Measurements from ENCODE around the gene EXOC2. TPM values are rescaled to one million over a fixed set of nuclear protein-coding genes. Genes with fewer than 3 reads are reported as not detected.

EXOC2 gene
- total RNA-seq, 5 donors from 2014 or later (not counting 1 experiment from before 2014, with no cell fraction given): 30.7 to 40.6 (median 39.3) TPM

DNA sequence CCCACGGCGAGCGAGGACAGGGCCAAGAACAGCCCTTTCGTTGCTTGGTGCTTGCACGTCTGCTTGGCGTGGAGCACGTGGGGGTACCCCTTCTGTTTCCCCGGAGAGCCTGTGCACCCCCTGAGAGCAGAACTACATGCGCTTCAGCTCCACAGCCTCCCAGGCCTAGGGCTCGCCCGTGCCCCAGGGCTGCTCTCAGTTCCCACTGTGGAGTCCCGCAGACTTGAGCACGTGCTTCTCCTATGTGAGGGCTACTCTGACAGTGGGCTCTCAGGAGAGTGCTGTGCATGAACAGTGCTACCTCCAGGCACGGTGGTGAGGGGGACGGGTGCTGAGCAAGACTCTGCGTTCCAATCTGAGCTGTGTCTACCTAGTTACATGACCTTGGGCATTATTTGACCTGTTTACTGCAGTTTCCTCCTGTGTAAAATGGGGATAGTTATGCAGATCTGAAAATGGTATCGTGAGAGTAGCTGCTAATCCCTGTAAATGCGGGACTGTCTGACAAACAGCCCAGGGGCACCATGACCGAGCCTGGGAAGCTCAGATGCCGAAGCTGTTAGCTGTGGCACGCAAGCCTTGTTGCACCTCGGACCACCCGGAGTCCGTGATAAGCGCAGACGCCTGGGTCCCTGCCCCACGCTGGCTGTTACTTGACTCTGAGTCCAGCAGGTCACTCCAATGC is 219.0 kb downstream of the EXOC2 start:
- CTCF ChIA-PET: no interaction called here
- Mint-ChIP-seq H3K9me3 (no peaks in the 10 kb centered on the region), H3K4me3 (peak overlapping the region in 2 of 3 donors; percentile 61 to 74), H3K36me3 (no peaks in the 10 kb centered on the region), H3K4me1 (peaks cover 42 to 58% (median 47%) of the 10 kb centered on the region in 3 donors), H3K27me3 (no peaks in the 10 kb centered on the region), H3K27ac (peak overlapping the region; percentile 61 to 82)
- peak overlapping the region in 1 of 2 donors; percentile 27 for H3K4me3 ChIP-seq (ENCODE audit: control insufficient read depth in 1 of 2, extremely low read depth in 1 of 2, low read length in 1 of 2)
- ATAC-seq (replicated peaks in 1 of 4) (no peak), DNase-seq (no peak)
- WGBS (ENCODE audit: insufficient coverage): 97% methylated on average over 27 of the region's 27 CpGs
- no peak overlapping the region for H3K27ac ChIP-seq (ENCODE audit: low read length)
- H3K27me3 ChIP-seq (replicated peaks in 1 of 2; ENCODE audit: control insufficient read depth in 2 of 2, extremely low read depth in 1 of 2, insufficient read depth in 2 of 2, low read length in 1 of 2): no peaks in the 10 kb centered on the region
- no peaks in the 10 kb centered on the region for H3K9me3 ChIP-seq
- POLR2A ChIA-PET: no interaction called here
- peaks cover 25 to 26% of the 10 kb centered on the region in 2 experiments for H3K4me1 ChIP-seq (ENCODE audit: control insufficient read depth in 1 of 2, extremely low read depth in 1 of 2, insufficient read depth in 2 of 2, low read length in 2 of 2)
- H3K36me3 ChIP-seq (ENCODE audit: control insufficient read depth in 2 of 2, extremely low read depth in 1 of 2, insufficient read depth in 1 of 2, low read length in 1 of 2): no peaks in the 10 kb centered on the region

DNA sequence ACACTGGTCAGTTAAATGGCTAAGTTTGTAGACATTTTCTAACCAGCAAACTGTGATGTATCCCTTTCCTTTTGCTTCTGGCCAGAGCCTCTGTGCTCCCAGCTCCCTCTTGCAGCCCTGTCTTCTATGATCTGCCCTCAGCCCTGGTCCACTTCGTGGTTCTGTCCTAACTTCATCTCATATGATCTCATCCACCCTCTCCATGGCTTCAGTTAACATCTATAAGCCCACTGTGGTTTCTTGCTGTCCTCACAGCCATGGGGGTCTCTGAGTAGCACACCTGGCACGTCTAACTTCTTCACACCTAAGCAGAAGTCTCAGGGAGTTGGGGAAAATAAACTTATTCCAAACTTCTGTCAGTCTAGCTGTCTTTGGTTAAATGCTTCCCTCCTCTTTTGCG is 219.6 kb downstream of the EXOC2 start:
- no peaks in the 10 kb centered on the region for H3K9me3 ChIP-seq
- peak overlapping the region in 1 of 2 donors; percentile 31 for H3K27ac Mint-ChIP-seq
- H3K36me3 Mint-ChIP-seq: no peaks in the 10 kb centered on the region
- H3K27ac ChIP-seq (ENCODE audit: low read length): no peak overlapping the region
- H3K9me3 Mint-ChIP-seq: no peaks in the 10 kb centered on the region
- ChIA-PET POLR2A (no interaction called here), CTCF (interaction anchor here in 1 of 2 donors (0.7 kb wide), 1 partner anchor 63 kb away, joined by 3 read pairs; no protein-coding TSS in a partner anchor)
- no peak overlapping the region for H3K4me3 ChIP-seq (ENCODE audit: control insufficient read depth in 1 of 2, extremely low read depth in 1 of 2, low read length in 1 of 2)
- peaks cover 22 to 25% of the 10 kb centered on the region in 2 experiments for H3K4me1 ChIP-seq (ENCODE audit: control insufficient read depth in 1 of 2, extremely low read depth in 1 of 2, insufficient read depth in 2 of 2, low read length in 2 of 2)
- peaks cover 36 to 52% (median 42%) of the 10 kb centered on the region in 3 donors for H3K4me1 Mint-ChIP-seq
- no peaks in the 10 kb centered on the region for H3K27me3 Mint-ChIP-seq
- 100% methylated on average over 3 of the region's 3 CpGs for WGBS (ENCODE audit: insufficient coverage)
- no peaks in the 10 kb centered on the region for H3K27me3 ChIP-seq (replicated peaks in 1 of 2; ENCODE audit: control insufficient read depth in 2 of 2, extremely low read depth in 1 of 2, insufficient read depth in 2 of 2, low read length in 1 of 2)
- no peak for DNase-seq
- no peak for ATAC-seq (replicated peaks in 1 of 4)
- H3K36me3 ChIP-seq (ENCODE audit: control insufficient read depth in 2 of 2, extremely low read depth in 1 of 2, insufficient read depth in 1 of 2, low read length in 1 of 2): no peaks in the 10 kb centered on the region
- peak overlapping the region in 1 of 3 donors; percentile 74 for H3K4me3 Mint-ChIP-seq

GRCh38 chr6:470901-471448 is 222.0 kb downstream of the EXOC2 start:
- Histone ChIP-seq H3K27me3 (replicated peaks in 1 of 2; ENCODE audit: control insufficient read depth in 2 of 2, extremely low read depth in 1 of 2, insufficient read depth in 2 of 2, low read length in 1 of 2) (peaks cover 0 to 21% of the 10 kb centered on the region in 2 experiments), H3K4me1 (ENCODE audit: control insufficient read depth in 1 of 2, extremely low read depth in 1 of 2, insufficient read depth in 2 of 2, low read length in 2 of 2) (peaks cover 20 to 29% of the 10 kb centered on the region in 2 experiments), H3K27ac (ENCODE audit: low read length) (no peak overlapping the region), H3K4me3 (ENCODE audit: control insufficient read depth in 1 of 2, extremely low read depth in 1 of 2, low read length in 1 of 2) (no peak overlapping the region), H3K36me3 (ENCODE audit: control insufficient read depth in 2 of 2, extremely low read depth in 1 of 2, insufficient read depth in 1 of 2, low read length in 1 of 2) (no peaks in the 10 kb centered on the region), H3K9me3 (no peaks in the 10 kb centered on the region)
- peaks cover 3 to 16% of the 10 kb centered on the region in 2 donors for H3K27me3 Mint-ChIP-seq
- ATAC-seq (replicated peaks in 1 of 4): no peak
- POLR2A ChIA-PET: no interaction called here
- H3K27ac Mint-ChIP-seq: no peak overlapping the region
- DNase-seq: no peak
- peaks cover 33 to 44% (median 43%) of the 10 kb centered on the region in 3 donors for H3K4me1 Mint-ChIP-seq
- CTCF ChIA-PET: no interaction called here
- no peaks in the 10 kb centered on the region for H3K36me3 Mint-ChIP-seq
- no peaks in the 10 kb centered on the region for H3K9me3 Mint-ChIP-seq
- 90% methylated on average over 7 of the region's 16 CpGs for WGBS (ENCODE audit: insufficient coverage)
- H3K4me3 Mint-ChIP-seq: no peak overlapping the region

DNA sequence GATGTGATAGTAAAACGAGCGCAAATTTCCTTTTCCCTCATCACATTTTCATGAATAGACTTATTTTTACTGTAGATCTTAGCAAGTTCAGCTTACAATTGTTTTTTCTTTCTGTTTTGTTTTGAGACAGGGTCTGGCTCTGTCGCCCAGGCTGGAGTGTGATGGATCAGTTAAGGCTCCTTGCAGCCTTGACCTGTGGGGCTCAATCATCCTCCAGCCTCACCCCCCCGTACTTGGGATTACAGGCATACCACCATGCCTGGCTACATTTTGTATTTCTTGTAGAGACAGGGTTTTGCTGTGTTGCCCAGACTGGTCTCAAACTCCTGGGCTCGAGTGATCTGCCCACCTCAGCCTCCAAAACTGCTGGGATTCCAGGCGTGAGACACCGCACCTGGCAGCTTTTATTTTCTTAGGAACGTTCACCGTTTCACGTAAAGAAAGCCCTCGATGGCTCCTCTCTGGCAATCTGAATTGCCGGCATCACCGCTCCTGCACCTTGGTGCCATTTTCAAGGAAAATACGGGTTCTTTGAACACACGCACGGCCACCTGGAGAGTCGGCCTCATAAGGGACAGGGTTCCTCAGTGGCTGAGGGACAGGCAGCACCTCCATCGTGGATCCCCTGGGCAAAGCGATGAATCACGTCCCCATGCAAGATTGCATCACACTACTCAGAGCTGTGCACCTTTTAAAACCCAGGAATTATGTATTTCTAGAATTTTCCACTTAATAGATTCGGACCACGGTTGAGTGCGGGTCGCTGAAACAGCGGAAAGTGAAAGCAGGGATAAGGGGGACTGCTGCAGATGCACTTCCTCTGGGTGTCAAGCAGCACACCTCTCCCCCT is 222.7 kb downstream of the EXOC2 start:
- peaks cover 29 to 42% (median 39%) of the 10 kb centered on the region in 3 donors for H3K4me1 Mint-ChIP-seq
- no peak overlapping the region for H3K4me3 ChIP-seq (ENCODE audit: control insufficient read depth in 1 of 2, extremely low read depth in 1 of 2, low read length in 1 of 2)
- H3K27ac Mint-ChIP-seq: no peak overlapping the region
- ATAC-seq (replicated peaks in 1 of 4) (no peak), DNase-seq (no peak)
- H3K4me3 Mint-ChIP-seq: no peak overlapping the region
- H3K9me3 Mint-ChIP-seq: no peaks in the 10 kb centered on the region
- no peaks in the 10 kb centered on the region for H3K36me3 ChIP-seq (ENCODE audit: control insufficient read depth in 2 of 2, extremely low read depth in 1 of 2, insufficient read depth in 1 of 2, low read length in 1 of 2)
- H3K27ac ChIP-seq (ENCODE audit: low read length): no peak overlapping the region
- ChIA-PET POLR2A (no interaction called here), CTCF (no interaction called here)
- H3K36me3 Mint-ChIP-seq: no peaks in the 10 kb centered on the region
- H3K27me3 ChIP-seq (replicated peaks in 1 of 2; ENCODE audit: control insufficient read depth in 2 of 2, extremely low read depth in 1 of 2, insufficient read depth in 2 of 2, low read length in 1 of 2): peaks cover 0 to 27% of the 10 kb centered on the region in 2 experiments
- peaks cover 3 to 21% of the 10 kb centered on the region in 2 donors for H3K27me3 Mint-ChIP-seq
- no peaks in the 10 kb centered on the region for H3K9me3 ChIP-seq
- H3K4me1 ChIP-seq (ENCODE audit: control insufficient read depth in 1 of 2, extremely low read depth in 1 of 2, insufficient read depth in 2 of 2, low read length in 2 of 2): peaks cover 17 to 26% of the 10 kb centered on the region in 2 experiments
- 90% methylated on average over 18 of the region's 25 CpGs for WGBS (ENCODE audit: insufficient coverage)

GRCh38 chr6:467671-468082 is 225.3 kb downstream of the EXOC2 start:
- Histone ChIP-seq H3K9me3 (no peaks in the 10 kb centered on the region), H3K27ac (ENCODE audit: low read length) (no peak overlapping the region), H3K27me3 (replicated peaks in 1 of 2; ENCODE audit: control insufficient read depth in 2 of 2, extremely low read depth in 1 of 2, insufficient read depth in 2 of 2, low read length in 1 of 2) (peaks cover 0 to 43% of the 10 kb centered on the region in 2 experiments), H3K36me3 (ENCODE audit: control insufficient read depth in 2 of 2, extremely low read depth in 1 of 2, insufficient read depth in 1 of 2, low read length in 1 of 2) (no peaks in the 10 kb centered on the region), H3K4me1 (ENCODE audit: control insufficient read depth in 1 of 2, extremely low read depth in 1 of 2, insufficient read depth in 2 of 2, low read length in 2 of 2) (peaks cover 0 to 4% of the 10 kb centered on the region in 2 experiments), H3K4me3 (ENCODE audit: control insufficient read depth in 1 of 2, extremely low read depth in 1 of 2, low read length in 1 of 2) (no peak overlapping the region)
- no peak overlapping the region for H3K27ac Mint-ChIP-seq
- no peaks in the 10 kb centered on the region for H3K36me3 Mint-ChIP-seq
- ATAC-seq (replicated peaks in 1 of 4) (no peak), DNase-seq (no peak)
- no peak overlapping the region for H3K4me3 Mint-ChIP-seq
- no peaks in the 10 kb centered on the region for H3K9me3 Mint-ChIP-seq
- peaks cover 7 to 38% of the 10 kb centered on the region in 2 donors for H3K27me3 Mint-ChIP-seq
- peaks cover 3 to 16% (median 13%) of the 10 kb centered on the region in 3 donors for H3K4me1 Mint-ChIP-seq
- POLR2A ChIA-PET: no interaction called here
- WGBS (ENCODE audit: insufficient coverage): 72% methylated on average over 7 of the region's 15 CpGs
- CTCF ChIA-PET: no interaction called here

GRCh38 chr6:467111-467510 is 225.8 kb downstream of the EXOC2 start:
- ChIA-PET CTCF (no interaction called here), POLR2A (no interaction called here)
- no peak overlapping the region for H3K4me3 ChIP-seq (ENCODE audit: control insufficient read depth in 1 of 2, extremely low read depth in 1 of 2, low read length in 1 of 2)
- H3K4me1 Mint-ChIP-seq: peaks cover 3 to 14% (median 13%) of the 10 kb centered on the region in 3 donors
- ATAC-seq (replicated peaks in 1 of 4): no peak
- peaks cover 0 to 4% of the 10 kb centered on the region in 2 experiments for H3K4me1 ChIP-seq (ENCODE audit: control insufficient read depth in 1 of 2, extremely low read depth in 1 of 2, insufficient read depth in 2 of 2, low read length in 2 of 2)
- no peaks in the 10 kb centered on the region for H3K36me3 ChIP-seq (ENCODE audit: control insufficient read depth in 2 of 2, extremely low read depth in 1 of 2, insufficient read depth in 1 of 2, low read length in 1 of 2)
- no peaks in the 10 kb centered on the region for H3K9me3 Mint-ChIP-seq
- no peak overlapping the region for H3K27ac Mint-ChIP-seq
- H3K9me3 ChIP-seq: no peaks in the 10 kb centered on the region
- H3K27me3 ChIP-seq (replicated peaks in 1 of 2; ENCODE audit: control insufficient read depth in 2 of 2, extremely low read depth in 1 of 2, insufficient read depth in 2 of 2, low read length in 1 of 2): peaks cover 0 to 43% of the 10 kb centered on the region in 2 experiments
- WGBS (ENCODE audit: insufficient coverage): 95% methylated on average over 9 of the region's 11 CpGs
- H3K36me3 Mint-ChIP-seq: no peaks in the 10 kb centered on the region
- no peak overlapping the region for H3K4me3 Mint-ChIP-seq
- DNase-seq: no peak
- peaks cover 7 to 41% of the 10 kb centered on the region in 2 donors for H3K27me3 Mint-ChIP-seq
- no peak overlapping the region for H3K27ac ChIP-seq (ENCODE audit: low read length)

All from T-cell (primary cell).